ENCODE results near the gene EFCAB9. TPM values are rescaled to one million over a fixed set of nuclear protein-coding genes. Genes with fewer than 3 reads are reported as not detected.

The EFCAB9 gene
- total RNA-seq, 2 donors from 2014 or later = not detected

DNA sequence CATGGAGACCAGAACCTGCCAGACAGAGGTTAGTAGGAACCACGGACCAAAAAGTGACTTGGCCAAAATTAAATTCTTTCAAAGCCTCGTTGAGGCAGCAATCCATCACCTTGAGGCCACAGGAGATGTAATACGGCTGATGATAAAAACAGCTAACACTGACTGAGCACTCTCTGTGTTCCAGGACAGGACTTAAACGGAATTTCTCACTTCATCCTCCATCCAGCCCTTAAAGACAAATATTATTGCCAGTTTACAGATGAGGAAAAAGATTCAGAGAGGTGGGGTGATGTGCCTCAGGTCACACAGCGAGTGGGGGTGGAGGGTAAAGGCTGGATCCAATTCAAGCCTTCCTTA lies 31.0 kb upstream of the EFCAB9 start:
- Histone ChIP-seq H3K4me3 (no peak overlapping the region), H3K9me3 (no peaks in the 10 kb centered on the region), H3K27ac (no peak overlapping the region), H3K4me1 (no peaks in the 10 kb centered on the region), H3K27me3 (no peaks in the 10 kb centered on the region), H3K9ac (ENCODE audit: low read depth in 2 of 2, low read length in 2 of 2) (no peak overlapping the region), H3K36me3 (no peaks in the 10 kb centered on the region)
- TF ChIP-seq, protein P1, sequence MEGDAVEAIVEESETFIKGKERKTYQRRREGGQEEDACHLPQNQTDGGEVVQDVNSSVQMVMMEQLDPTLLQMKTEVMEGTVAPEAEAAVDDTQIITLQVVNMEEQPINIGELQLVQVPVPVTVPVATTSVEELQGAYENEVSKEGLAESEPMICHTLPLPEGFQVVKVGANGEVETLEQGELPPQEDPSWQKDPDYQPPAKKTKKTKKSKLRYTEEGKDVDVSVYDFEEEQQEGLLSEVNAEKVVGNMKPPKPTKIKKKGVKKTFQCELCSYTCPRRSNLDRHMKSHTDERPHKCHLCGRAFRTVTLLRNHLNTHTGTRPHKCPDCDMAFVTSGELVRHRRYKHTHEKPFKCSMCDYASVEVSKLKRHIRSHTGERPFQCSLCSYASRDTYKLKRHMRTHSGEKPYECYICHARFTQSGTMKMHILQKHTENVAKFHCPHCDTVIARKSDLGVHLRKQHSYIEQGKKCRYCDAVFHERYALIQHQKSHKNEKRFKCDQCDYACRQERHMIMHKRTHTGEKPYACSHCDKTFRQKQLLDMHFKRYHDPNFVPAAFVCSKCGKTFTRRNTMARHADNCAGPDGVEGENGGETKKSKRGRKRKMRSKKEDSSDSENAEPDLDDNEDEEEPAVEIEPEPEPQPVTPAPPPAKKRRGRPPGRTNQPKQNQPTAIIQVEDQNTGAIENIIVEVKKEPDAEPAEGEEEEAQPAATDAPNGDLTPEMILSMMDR (IDR thresholded peaks at IDR 0.05) = no peak
- intact Hi-C loops (cut with DNase I) = no loop called here
- DNase-seq = no peak

DNA sequence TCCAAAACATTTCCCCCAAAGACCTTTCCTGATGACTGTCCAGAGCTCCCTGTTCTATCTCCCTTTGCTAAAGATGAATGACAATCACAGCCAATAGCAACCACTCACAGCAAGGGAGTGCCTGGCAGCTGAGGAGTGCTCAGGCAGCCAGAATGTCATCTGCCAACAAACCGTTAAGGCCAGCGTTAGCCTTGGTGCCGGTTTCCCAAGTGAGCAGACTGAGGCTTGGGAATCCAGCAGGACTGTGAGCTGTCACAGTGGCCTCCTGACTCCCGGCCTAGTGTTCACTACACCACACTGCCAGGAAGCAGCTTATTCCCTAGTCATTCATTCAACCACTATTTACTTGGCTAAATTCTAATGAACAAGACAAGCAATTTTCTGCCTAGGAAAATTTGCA lies 30.6 kb upstream of the EFCAB9 start:
- H3K9me3 ChIP-seq = no peaks in the 10 kb centered on the region
- TF ChIP-seq, protein P1 (IDR thresholded peaks at IDR 0.05) = no peak
- no peak for DNase-seq
- H3K4me1 ChIP-seq = no peaks in the 10 kb centered on the region
- no peak overlapping the region for H3K27ac ChIP-seq
- intact Hi-C loops (cut with DNase I) = no loop called here
- H3K36me3 ChIP-seq = no peaks in the 10 kb centered on the region
- no peak overlapping the region for H3K4me3 ChIP-seq
- H3K9ac ChIP-seq (ENCODE audit: low read depth in 2 of 2, low read length in 2 of 2) = no peak overlapping the region
- no peaks in the 10 kb centered on the region for H3K27me3 ChIP-seq

DNA sequence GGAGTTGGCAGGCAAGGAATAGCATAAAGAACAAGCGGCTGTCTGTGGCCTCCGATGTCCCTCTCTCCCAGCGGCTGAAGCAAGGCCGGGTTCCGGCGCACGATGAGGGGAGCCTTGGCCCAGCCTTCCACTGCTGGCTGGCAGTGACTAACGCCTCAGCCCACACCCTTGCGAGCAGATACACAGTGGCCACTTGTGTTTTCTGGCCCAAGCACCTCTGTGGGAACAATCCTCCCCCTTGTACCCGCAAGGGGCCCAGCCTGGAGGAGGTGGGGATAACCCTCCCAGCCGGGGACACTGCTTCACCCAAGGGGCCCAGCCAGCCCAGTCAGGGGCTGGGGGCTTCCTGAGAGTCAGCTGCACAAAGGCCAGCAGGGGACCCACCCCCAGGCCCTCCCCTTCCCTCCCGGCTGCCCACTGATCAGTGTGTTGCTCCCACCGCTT lies 29.2 kb upstream of the EFCAB9 start:
- Histone ChIP-seq H3K4me3 (no peak overlapping the region), H3K36me3 (no peaks in the 10 kb centered on the region), H3K9ac (ENCODE audit: low read depth in 2 of 2, low read length in 2 of 2) (no peak overlapping the region), H3K4me1 (no peaks in the 10 kb centered on the region), H3K27me3 (no peaks in the 10 kb centered on the region), H3K27ac (no peak overlapping the region), H3K9me3 (no peaks in the 10 kb centered on the region)
- intact Hi-C loops (cut with DNase I) = no loop called here
- DNase-seq = no peak
- TF ChIP-seq, protein P1 (IDR thresholded peaks at IDR 0.05) = no peak

DNA sequence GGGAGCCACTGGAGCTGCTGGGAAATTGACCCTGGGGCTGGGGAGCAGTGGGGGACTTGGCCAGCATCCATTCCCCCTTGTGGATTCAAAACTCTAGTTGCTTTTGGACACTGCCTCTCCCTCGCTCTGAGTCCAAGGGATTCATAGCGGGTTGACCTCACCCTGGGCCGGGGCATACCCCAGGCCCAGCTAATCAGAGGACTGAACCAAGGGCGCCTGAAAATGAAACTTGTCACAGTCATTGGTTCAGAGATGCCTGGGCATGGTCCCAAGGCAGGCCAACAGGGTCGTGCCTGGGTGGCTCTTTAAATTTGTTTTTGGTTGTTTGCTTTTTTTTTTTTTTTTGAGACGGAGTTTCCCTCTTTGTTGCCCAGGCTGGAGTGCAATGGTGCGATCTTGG lies 28.5 kb upstream of the EFCAB9 start:
- Histone ChIP-seq H3K27me3 (no peaks in the 10 kb centered on the region), H3K27ac (no peak overlapping the region), H3K36me3 (no peaks in the 10 kb centered on the region), H3K4me3 (no peak overlapping the region), H3K4me1 (no peaks in the 10 kb centered on the region), H3K9me3 (no peaks in the 10 kb centered on the region), H3K9ac (ENCODE audit: low read depth in 2 of 2, low read length in 2 of 2) (no peak overlapping the region)
- intact Hi-C loops (cut with DNase I) = no loop called here
- TF ChIP-seq, protein P1 (IDR thresholded peaks at IDR 0.05) = no peak
- DNase-seq = no peak

DNA sequence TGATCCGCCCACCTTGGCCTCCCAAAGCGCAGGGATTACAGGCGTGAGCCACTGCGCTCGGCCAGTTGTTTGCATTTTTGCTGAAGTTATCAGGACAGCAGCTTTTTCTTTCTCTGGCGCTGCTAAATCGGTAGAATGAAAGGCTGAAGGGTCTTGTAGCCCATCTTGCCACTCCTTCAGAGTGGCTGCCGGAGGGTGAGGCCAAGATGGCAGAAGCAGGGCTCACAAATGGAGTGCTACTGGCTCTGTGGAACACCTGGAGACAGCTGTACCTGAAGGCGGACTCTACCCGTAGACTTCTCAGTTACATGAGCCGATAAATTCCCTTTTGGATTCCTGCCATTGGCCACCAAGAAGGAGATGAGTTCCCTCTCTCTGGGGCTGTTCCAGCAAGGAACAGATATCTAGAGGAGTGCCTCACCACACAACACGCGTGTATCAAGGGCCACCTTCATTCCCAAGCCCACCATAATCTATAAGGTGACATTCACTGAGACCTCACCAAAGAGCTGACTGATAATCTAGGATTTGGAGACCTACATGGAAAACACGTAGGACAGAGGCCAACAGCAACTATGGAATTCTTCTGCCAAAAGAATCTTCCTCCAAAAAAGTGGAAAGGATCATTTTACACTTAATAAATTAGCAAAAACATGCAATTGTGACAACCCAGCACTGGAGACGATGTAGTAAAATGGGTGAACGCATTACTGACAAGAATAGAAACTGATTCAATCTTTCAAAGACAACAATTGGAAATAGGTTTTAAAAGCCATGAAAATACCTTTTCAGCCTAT lies 27.7 kb upstream of the EFCAB9 start:
- no peaks in the 10 kb centered on the region for H3K4me1 ChIP-seq
- intact Hi-C loops (cut with DNase I) = no loop called here

More for the DNA sequence above, 27.7 kb upstream of the EFCAB9 start:
- Histone ChIP-seq H3K9ac (ENCODE audit: low read depth in 2 of 2, low read length in 2 of 2) (no peak overlapping the region), H3K9me3 (no peaks in the 10 kb centered on the region), H3K27ac (no peak overlapping the region), H3K4me3 (no peak overlapping the region), H3K36me3 (no peaks in the 10 kb centered on the region), H3K27me3 (no peaks in the 10 kb centered on the region)
- DNase-seq = no peak
- TF ChIP-seq, protein P1 (IDR thresholded peaks at IDR 0.05) = no peak

All from colonic mucosa (tissue), 4 donors.